ENCODE data around the gene FCHO2. TPM values are rescaled to one million over a fixed set of nuclear protein-coding genes. Genes with fewer than 3 reads are reported as not detected.
"Not testable (repeated sequence)": the region's sequence is repeated elsewhere in the genome, so short reads cannot be mapped to it uniquely, and the experiment has no call there.

Gene FCHO2
- total RNA-seq, 5 donors from 2014 or later (not counting 1 experiment from before 2014, with no cell fraction given), result 0.90 to 5.5 (median 4.1) TPM

DNA sequence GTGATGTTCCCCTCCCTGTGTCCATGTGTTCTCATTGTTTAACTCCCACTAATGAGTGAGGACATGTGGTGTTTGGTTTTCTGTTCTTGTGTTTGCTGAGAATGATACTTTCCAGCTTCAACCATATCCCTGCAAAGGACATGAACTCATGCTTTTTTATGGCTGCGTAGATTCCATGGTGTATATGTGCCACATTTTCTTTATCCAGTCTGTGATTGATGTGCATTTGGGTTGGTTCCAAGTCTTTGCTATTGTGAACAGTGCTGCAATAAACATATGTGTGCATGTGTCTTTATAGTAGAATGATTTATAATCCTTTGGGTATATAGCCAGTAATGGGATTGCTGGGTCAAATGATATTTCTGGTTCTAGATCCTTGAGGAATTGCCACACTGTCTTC lies 21.0 kb downstream of the FCHO2 start:
- H3K27ac Mint-ChIP-seq; H3K27me3 ChIP-seq (replicated peaks in 1 of 2; ENCODE audit: control insufficient read depth in 2 of 2, extremely low read depth in 1 of 2, insufficient read depth in 2 of 2, low read length in 1 of 2); H3K4me1 Mint-ChIP-seq; ATAC-seq (replicated peaks in 1 of 4); H3K4me1 ChIP-seq (ENCODE audit: control insufficient read depth in 1 of 2, extremely low read depth in 1 of 2, insufficient read depth in 2 of 2, low read length in 2 of 2); H3K9me3 Mint-ChIP-seq; H3K27me3 Mint-ChIP-seq; H3K36me3 ChIP-seq (ENCODE audit: control insufficient read depth in 2 of 2, extremely low read depth in 1 of 2, insufficient read depth in 1 of 2, low read length in 1 of 2); H3K36me3 Mint-ChIP-seq; CTCF ChIA-PET; H3K9me3 ChIP-seq; POLR2A ChIA-PET; DNase-seq; H3K4me3 Mint-ChIP-seq; H3K27ac ChIP-seq (ENCODE audit: low read length); H3K4me3 ChIP-seq (ENCODE audit: control insufficient read depth in 1 of 2, extremely low read depth in 1 of 2, low read length in 1 of 2): not testable (repeated sequence)
- WGBS (ENCODE audit: insufficient coverage), result no CpG with 5 or more reads among the region's 1 CpG

DNA sequence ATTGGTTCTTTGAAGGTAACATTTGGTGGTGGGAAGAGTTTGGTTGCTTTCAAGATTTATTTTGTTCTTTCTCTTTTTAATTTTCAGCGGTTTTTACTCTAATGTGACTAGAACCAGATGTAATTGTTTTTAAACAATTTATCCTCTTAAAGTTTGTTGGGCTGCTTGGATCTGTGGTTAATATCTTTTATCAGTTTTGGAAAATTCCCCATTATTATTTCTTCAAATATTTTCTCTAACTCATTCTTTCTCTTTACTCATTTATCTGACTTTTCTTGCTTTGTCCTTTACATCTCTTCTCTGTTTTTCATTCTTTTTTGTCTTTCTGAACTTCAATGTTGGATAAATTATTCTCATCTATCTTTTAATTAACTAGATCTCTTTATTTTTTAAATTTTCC lies 29.9 kb downstream of the FCHO2 start:
- DNase-seq, result no peak
- Histone ChIP-seq H3K27me3 (replicated peaks in 1 of 2; ENCODE audit: control insufficient read depth in 2 of 2, extremely low read depth in 1 of 2, insufficient read depth in 2 of 2, low read length in 1 of 2) (peaks cover 0 to 3% of the 10 kb centered on the region in 2 experiments), H3K9me3 (no peaks in the 10 kb centered on the region), H3K4me1 (ENCODE audit: control insufficient read depth in 1 of 2, extremely low read depth in 1 of 2, insufficient read depth in 2 of 2, low read length in 2 of 2) (no peaks in the 10 kb centered on the region), H3K27ac (ENCODE audit: low read length) (no peak overlapping the region), H3K36me3 (ENCODE audit: control insufficient read depth in 2 of 2, extremely low read depth in 1 of 2, insufficient read depth in 1 of 2, low read length in 1 of 2) (no peaks in the 10 kb centered on the region), H3K4me3 (ENCODE audit: control insufficient read depth in 1 of 2, extremely low read depth in 1 of 2, low read length in 1 of 2) (no peak overlapping the region)
- ChIA-PET POLR2A (no interaction called here), CTCF (no interaction called here)
- Mint-ChIP-seq H3K27me3 (peaks cover 0 to 2% of the 10 kb centered on the region in 2 donors), H3K4me1 (peaks cover 0 to under 1% (median 0%) of the 10 kb centered on the region in 3 donors), H3K36me3 (peaks cover 7% of the 10 kb centered on the region), H3K4me3 (no peak overlapping the region), H3K27ac (no peak overlapping the region), H3K9me3 (no peaks in the 10 kb centered on the region)
- WGBS (ENCODE audit: insufficient coverage), result no CpG with 5 or more reads among the region's 1 CpG
- ATAC-seq (replicated peaks in 1 of 4), result no peak

DNA sequence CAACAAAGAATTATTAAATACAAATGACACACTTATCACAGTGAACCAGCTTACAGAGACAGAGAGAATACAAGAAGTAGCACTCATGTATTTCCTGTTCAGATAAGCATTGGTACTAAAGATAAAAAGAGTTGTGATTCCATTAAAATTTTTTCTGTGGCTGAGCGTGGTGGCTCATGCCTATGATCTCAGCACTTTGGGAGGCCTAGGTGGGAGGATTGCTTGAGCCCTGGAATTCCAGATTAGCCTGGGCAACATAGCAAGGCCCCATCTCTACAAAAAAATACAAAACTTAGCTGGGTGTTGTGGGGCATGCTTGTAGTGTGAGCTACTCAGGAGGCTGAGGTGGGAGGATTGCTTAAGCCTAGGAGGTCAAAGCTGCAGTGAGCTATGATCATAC lies 32.9 kb downstream of the FCHO2 start:
- Mint-ChIP-seq H3K4me3 (no peak overlapping the region), H3K36me3 (peaks cover 15% of the 10 kb centered on the region), H3K27ac (no peak overlapping the region), H3K4me1 (peaks cover 0 to 1% (median 0%) of the 10 kb centered on the region in 3 donors), H3K27me3 (no peaks in the 10 kb centered on the region), H3K9me3 (no peaks in the 10 kb centered on the region)
- Histone ChIP-seq H3K4me1 (ENCODE audit: control insufficient read depth in 1 of 2, extremely low read depth in 1 of 2, insufficient read depth in 2 of 2, low read length in 2 of 2) (no peaks in the 10 kb centered on the region), H3K36me3 (ENCODE audit: control insufficient read depth in 2 of 2, extremely low read depth in 1 of 2, insufficient read depth in 1 of 2, low read length in 1 of 2) (no peaks in the 10 kb centered on the region), H3K27ac (ENCODE audit: low read length) (no peak overlapping the region), H3K27me3 (replicated peaks in 1 of 2; ENCODE audit: control insufficient read depth in 2 of 2, extremely low read depth in 1 of 2, insufficient read depth in 2 of 2, low read length in 1 of 2) (no peaks in the 10 kb centered on the region), H3K9me3 (no peaks in the 10 kb centered on the region), H3K4me3 (ENCODE audit: control insufficient read depth in 1 of 2, extremely low read depth in 1 of 2, low read length in 1 of 2) (no peak overlapping the region)
- WGBS (ENCODE audit: insufficient coverage), result no CpG with 5 or more reads among the region's 1 CpG
- DNase-seq (no peak), ATAC-seq (replicated peaks in 1 of 4) (no peak)
- POLR2A ChIA-PET, result no interaction called here
- CTCF ChIA-PET, result no interaction called here

DNA sequence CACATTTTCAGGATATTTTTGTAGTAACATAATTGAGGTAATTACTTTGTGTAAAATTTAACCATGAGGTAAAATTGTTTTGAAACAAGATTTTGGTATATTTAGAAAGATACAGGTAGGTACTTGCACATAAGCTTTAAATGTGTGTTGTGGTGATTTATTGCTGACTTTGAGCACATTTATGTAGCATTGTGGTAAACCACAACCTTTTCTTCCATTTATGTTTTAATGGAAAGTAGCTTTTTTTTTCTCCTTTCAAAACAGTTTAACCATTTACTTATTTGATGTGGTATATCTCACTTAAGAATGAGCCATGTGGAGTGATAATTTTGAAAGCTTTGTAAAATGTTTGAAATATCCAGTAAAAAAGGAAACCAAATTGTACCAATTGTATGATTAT lies 35.6 kb downstream of the FCHO2 start:
- Mint-ChIP-seq H3K4me3 (no peak overlapping the region), H3K27ac (no peak overlapping the region), H3K36me3 (peaks cover 22% of the 10 kb centered on the region), H3K27me3 (peaks cover 0 to 3% of the 10 kb centered on the region in 2 donors), H3K9me3 (peaks cover 0 to 9% (median 0%) of the 10 kb centered on the region in 3 donors), H3K4me1 (peaks cover 0 to 1% (median 0%) of the 10 kb centered on the region in 3 donors)
- H3K9me3 ChIP-seq, result no peaks in the 10 kb centered on the region
- ChIA-PET CTCF (interaction anchor here in 1 of 2 donors (0.6 kb wide), 1 partner anchor 8 kb away, joined by 3 read pairs; no protein-coding TSS in a partner anchor), POLR2A (interaction anchor here in 1 of 2 donors (0.5 kb wide), 1 partner anchor 506 kb away, joined by 3 read pairs; no protein-coding TSS in a partner anchor)
- H3K27ac ChIP-seq (ENCODE audit: low read length), result no peak overlapping the region
- H3K4me3 ChIP-seq (ENCODE audit: control insufficient read depth in 1 of 2, extremely low read depth in 1 of 2, low read length in 1 of 2), result no peak overlapping the region
- ATAC-seq (replicated peaks in 1 of 4) (no peak), DNase-seq (no peak)
- H3K27me3 ChIP-seq (replicated peaks in 1 of 2; ENCODE audit: control insufficient read depth in 2 of 2, extremely low read depth in 1 of 2, insufficient read depth in 2 of 2, low read length in 1 of 2), result no peaks in the 10 kb centered on the region
- H3K4me1 ChIP-seq (ENCODE audit: control insufficient read depth in 1 of 2, extremely low read depth in 1 of 2, insufficient read depth in 2 of 2, low read length in 2 of 2), result no peaks in the 10 kb centered on the region
- no peaks in the 10 kb centered on the region for H3K36me3 ChIP-seq (ENCODE audit: control insufficient read depth in 2 of 2, extremely low read depth in 1 of 2, insufficient read depth in 1 of 2, low read length in 1 of 2)

DNA sequence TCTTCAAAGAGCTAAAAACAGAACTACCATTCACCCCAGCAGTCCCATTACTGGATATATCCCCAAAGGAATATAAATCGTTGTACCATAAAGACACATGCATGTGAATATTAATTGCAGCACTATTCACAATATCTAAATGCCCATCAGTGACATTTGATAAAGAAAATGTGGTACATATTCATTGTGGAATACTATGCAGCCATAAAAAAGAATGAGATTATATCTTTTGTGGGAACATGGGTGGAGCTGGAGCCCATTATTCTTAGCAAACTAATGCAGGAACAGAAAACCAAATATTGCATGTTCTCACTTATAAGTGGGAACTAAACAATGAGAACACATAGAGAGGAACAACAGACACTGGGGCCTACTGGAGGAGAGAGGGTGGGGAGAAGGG lies 38.7 kb downstream of the FCHO2 start:
- Mint-ChIP-seq H3K27ac (no peak overlapping the region), H3K9me3 (peaks cover 0 to 9% (median 0%) of the 10 kb centered on the region in 3 donors), H3K36me3 (peaks cover 25% of the 10 kb centered on the region), H3K27me3 (peaks cover 0 to 3% of the 10 kb centered on the region in 2 donors), H3K4me3 (no peak overlapping the region), H3K4me1 (peaks cover 0 to 1% (median 0%) of the 10 kb centered on the region in 3 donors)
- Histone ChIP-seq H3K9me3 (no peaks in the 10 kb centered on the region), H3K36me3 (ENCODE audit: control insufficient read depth in 2 of 2, extremely low read depth in 1 of 2, insufficient read depth in 1 of 2, low read length in 1 of 2) (no peaks in the 10 kb centered on the region), H3K27ac (ENCODE audit: low read length) (no peak overlapping the region), H3K27me3 (replicated peaks in 1 of 2; ENCODE audit: control insufficient read depth in 2 of 2, extremely low read depth in 1 of 2, insufficient read depth in 2 of 2, low read length in 1 of 2) (no peaks in the 10 kb centered on the region), H3K4me3 (ENCODE audit: control insufficient read depth in 1 of 2, extremely low read depth in 1 of 2, low read length in 1 of 2) (no peak overlapping the region), H3K4me1 (ENCODE audit: control insufficient read depth in 1 of 2, extremely low read depth in 1 of 2, insufficient read depth in 2 of 2, low read length in 2 of 2) (no peaks in the 10 kb centered on the region)
- POLR2A ChIA-PET, result no interaction called here
- CTCF ChIA-PET, result no interaction called here
- no CpG with 5 or more reads among the region's 1 CpG for WGBS (ENCODE audit: insufficient coverage)
- ATAC-seq (replicated peaks in 1 of 4), result no peak
- no peak for DNase-seq

DNA sequence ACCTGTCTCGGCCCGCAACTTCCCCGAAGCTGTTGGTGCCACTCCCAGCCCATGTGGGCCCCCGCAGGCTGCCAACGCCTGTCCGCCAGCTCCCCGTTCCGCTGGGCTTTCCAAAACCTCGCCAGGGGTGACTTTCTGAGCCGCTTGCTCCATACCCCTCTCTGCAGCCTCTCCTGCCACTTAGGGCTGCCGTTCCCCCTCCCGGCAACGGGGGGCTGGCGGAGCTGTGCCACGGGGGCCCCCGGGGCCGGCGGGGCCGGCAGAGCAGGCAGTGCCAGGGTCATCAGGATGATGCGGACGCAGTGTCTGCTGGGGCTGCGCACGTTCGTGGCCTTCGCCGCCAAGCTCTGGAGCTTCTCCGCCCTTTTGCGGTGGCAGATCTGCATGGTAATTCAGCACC lies 40.8 kb downstream of the FCHO2 start:
- no peak for DNase-seq
- ChIA-PET POLR2A (no interaction called here), CTCF (no interaction called here)
- H3K36me3 Mint-ChIP-seq, result peaks cover 20% of the 10 kb centered on the region
- H3K4me1 ChIP-seq (ENCODE audit: control insufficient read depth in 1 of 2, extremely low read depth in 1 of 2, insufficient read depth in 2 of 2, low read length in 2 of 2), result no peaks in the 10 kb centered on the region
- H3K27ac ChIP-seq (ENCODE audit: low read length), result no peak overlapping the region
- ATAC-seq (replicated peaks in 1 of 4), result no peak
- H3K27me3 ChIP-seq (replicated peaks in 1 of 2; ENCODE audit: control insufficient read depth in 2 of 2, extremely low read depth in 1 of 2, insufficient read depth in 2 of 2, low read length in 1 of 2), result no peaks in the 10 kb centered on the region
- H3K27ac Mint-ChIP-seq, result no peak overlapping the region
- H3K4me1 Mint-ChIP-seq, result no peaks in the 10 kb centered on the region
- H3K36me3 ChIP-seq (ENCODE audit: control insufficient read depth in 2 of 2, extremely low read depth in 1 of 2, insufficient read depth in 1 of 2, low read length in 1 of 2), result no peaks in the 10 kb centered on the region
- H3K4me3 ChIP-seq (ENCODE audit: control insufficient read depth in 1 of 2, extremely low read depth in 1 of 2, low read length in 1 of 2), result no peak overlapping the region
- 94% methylated on average over 24 of the region's 28 CpGs for WGBS (ENCODE audit: insufficient coverage)
- H3K9me3 ChIP-seq, result no peaks in the 10 kb centered on the region
- no peak overlapping the region for H3K4me3 Mint-ChIP-seq
- H3K9me3 Mint-ChIP-seq, result peaks cover 0 to 9% (median 0%) of the 10 kb centered on the region in 3 donors
- H3K27me3 Mint-ChIP-seq, result peaks cover 2 to 3% of the 10 kb centered on the region in 2 donors

DNA sequence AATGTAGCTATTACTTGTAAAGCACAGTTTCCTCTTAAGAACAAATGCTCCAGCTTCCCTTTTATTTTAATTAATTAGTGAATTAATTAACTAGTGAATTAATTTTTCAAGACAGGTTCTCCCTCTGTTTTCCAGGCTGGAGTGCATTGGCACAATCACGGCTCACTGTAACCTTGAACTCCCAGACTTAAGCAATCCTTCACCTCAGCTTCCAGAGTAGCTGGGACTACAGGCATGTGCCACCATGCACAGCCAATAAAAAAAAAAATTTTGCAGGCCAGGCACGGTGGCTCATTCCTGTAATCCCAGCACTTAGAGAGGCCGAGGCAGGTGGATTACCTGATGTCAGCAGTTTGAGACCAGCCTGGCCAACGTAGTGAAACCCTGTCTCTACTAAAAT lies 44.1 kb downstream of the FCHO2 start:
- CTCF ChIA-PET, result interaction anchor here in 1 of 2 donors (0.7 kb wide), 2 partner anchors 9 to 169 kb away, joined by 3 read pairs; no protein-coding TSS in a partner anchor

More for the DNA sequence above, 44.1 kb downstream of the FCHO2 start:
- Mint-ChIP-seq H3K4me3 (no peak overlapping the region), H3K9me3 (no peaks in the 10 kb centered on the region), H3K27me3 (peaks cover 0 to 2% of the 10 kb centered on the region in 2 donors), H3K27ac (no peak overlapping the region), H3K4me1 (no peaks in the 10 kb centered on the region), H3K36me3 (peaks cover 3% of the 10 kb centered on the region)
- Histone ChIP-seq H3K27ac (ENCODE audit: low read length) (no peak overlapping the region), H3K9me3 (no peaks in the 10 kb centered on the region), H3K36me3 (ENCODE audit: control insufficient read depth in 2 of 2, extremely low read depth in 1 of 2, insufficient read depth in 1 of 2, low read length in 1 of 2) (no peaks in the 10 kb centered on the region), H3K4me1 (ENCODE audit: control insufficient read depth in 1 of 2, extremely low read depth in 1 of 2, insufficient read depth in 2 of 2, low read length in 2 of 2) (no peaks in the 10 kb centered on the region), H3K4me3 (ENCODE audit: control insufficient read depth in 1 of 2, extremely low read depth in 1 of 2, low read length in 1 of 2) (no peak overlapping the region), H3K27me3 (replicated peaks in 1 of 2; ENCODE audit: control insufficient read depth in 2 of 2, extremely low read depth in 1 of 2, insufficient read depth in 2 of 2, low read length in 1 of 2) (no peaks in the 10 kb centered on the region)
- DNase-seq (no peak), ATAC-seq (replicated peaks in 1 of 4) (no peak)
- 83% methylated on average over 2 of the region's 4 CpGs for WGBS (ENCODE audit: insufficient coverage)
- POLR2A ChIA-PET, result no interaction called here
